ENCODE data around the gene TMEM270.

DNA sequence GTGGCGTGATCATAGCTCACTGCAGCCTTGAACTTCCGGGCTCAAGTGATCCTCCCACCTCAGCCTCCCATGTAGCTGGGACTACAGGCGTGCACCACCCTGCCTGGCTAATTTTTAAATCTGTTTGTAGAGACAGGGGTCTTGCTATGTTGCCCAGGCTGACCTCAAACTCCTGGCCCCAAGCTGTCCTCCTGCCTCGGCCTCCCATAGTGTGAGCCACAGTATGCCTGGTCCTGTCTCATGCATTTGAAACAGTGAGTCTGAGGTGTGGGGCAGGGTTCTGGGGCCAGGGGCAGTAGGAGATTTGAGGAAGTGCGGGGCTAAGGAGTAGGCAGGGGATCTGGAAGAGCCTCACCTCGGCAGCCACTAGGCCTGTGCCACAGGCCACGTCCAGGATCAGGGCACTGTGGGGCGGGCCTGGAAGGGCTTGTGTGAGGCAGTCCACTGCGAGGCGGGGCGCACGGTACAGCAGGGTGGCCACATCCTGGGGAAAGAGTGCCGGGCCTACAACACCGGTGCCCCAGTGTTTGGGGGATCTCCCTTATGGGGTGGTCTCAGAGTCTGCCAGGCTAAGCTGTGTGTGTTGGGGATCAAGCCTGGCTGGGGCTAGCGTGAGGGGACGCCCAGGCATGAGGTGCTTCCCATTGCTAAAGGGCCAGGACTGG, 20.1 kb upstream of the TMEM270 start:
- TF ChIP-seq POLR2A (IDR thresholded peaks at IDR 0.05) (no peak), CTCF (IDR thresholded peaks at IDR 0.05) (no peak)
